Smooth muscle cell (in vitro differentiated cells): ENCODE measurements around the gene MLLT3. TPM values are rescaled to one million over a fixed set of nuclear protein-coding genes. Genes with fewer than 3 reads are reported as not detected.

Source experiments
- DNase-seq: peaks from one replicate; lab custom pipeline; 2025; ENCODE audit not compliant: unreplicated experiment; lab: John Stamatoyannopoulos, UW
- H2AFZ ChIP-seq: fragments of 200-600 bp; sonication (generic); 2 replicates; pipeline ENCODE4 v1.6.0; 2016; ENCODE audit warnings: antibody characterized with exemption, low read depth, mild to moderate bottlenecking
- H3F3A ChIP-seq: fragments of 200-600 bp; sonication (generic); 2 replicates; pipeline ENCODE4 v1.6.0; 2017; ENCODE audit warnings: antibody characterized with exemption, low read depth
- H3K27ac ChIP-seq: fragments of 200-600 bp; sonication (generic); 2 replicates; pipeline ENCODE4 v1.5.1; 2016; ENCODE audit warnings: low read depth, mild to moderate bottlenecking
- H3K27me3 ChIP-seq: fragments of 200-600 bp; sonication (generic); 2 replicates; pipeline ENCODE4 v1.6.1; 2016; ENCODE audit warnings: low read depth, mild to moderate bottlenecking
- H3K36me3 ChIP-seq: fragments of 200-600 bp; sonication (generic); 2 replicates; pipeline ENCODE4 v1.5.1; 2016; ENCODE audit warnings: low read depth
- H3K4me1 ChIP-seq: fragments of 200-600 bp; sonication (generic); 2 replicates; pipeline ENCODE4 v1.5.1; 2016; ENCODE audit warnings: low read depth
- H3K4me2 ChIP-seq: fragments of 200-600 bp; sonication (generic); 2 replicates; pipeline ENCODE4 v1.6.0; 2016; ENCODE audit warnings: mild to moderate bottlenecking
- H3K4me3 ChIP-seq: fragments of 200-600 bp; sonication (generic); 2 replicates; pipeline ENCODE4 v1.5.1; 2016; ENCODE audit warnings: mild to moderate bottlenecking
- H3K79me2 ChIP-seq: fragments of 200-600 bp; sonication (generic); 2 replicates; pipeline ENCODE4 v1.6.0; 2016; ENCODE audit warnings: low read depth, mild to moderate bottlenecking
- H3K9ac ChIP-seq: fragments of 200-600 bp; sonication (generic); 2 replicates; pipeline ENCODE4 v1.6.0; 2016; ENCODE audit warnings: low read depth
- H3K9me3 ChIP-seq: fragments of 200-600 bp; sonication (generic); replicated peaks from 2 replicates; pipeline ENCODE4 v1.5.1; 2016; ENCODE audit warnings: low read depth
- H4K20me1 ChIP-seq: fragments of 200-600 bp; sonication (generic); 2 replicates; pipeline ENCODE4 v1.6.0; 2016; ENCODE audit warnings: low read depth
- CTCF ChIP-seq: fragments of 200-600 bp; sonication (generic); IDR thresholded peaks from 2 replicates; pipeline ENCODE4 v1.5.1; 2017; ENCODE audit warnings: borderline replicate concordance, mild to moderate bottlenecking, antibody characterized with exemption; ENCODE audit not compliant: insufficient read depth, poor library complexity, severe bottlenecking
- WGBS: methylation state at CpG from one replicate; pipeline ENCODE4 v1.1.7; 2016; ENCODE audit warnings: low lambda C conversion rate; 5-methylcytosine and 5-hydroxymethylcytosine counted together
- polyA plus RNA-seq: library from polyadenylated mRNA; unstranded; fragments of >200 nt; fragmentation: Nextera tagmentation; extraction: Ambion mirVana; gene quantifications from 2 replicates; pipeline ENCODE4 v1.2.1, GENCODE V29; 2016
- total RNA-seq: library from RNA; depleted of rRNA; stranded (reverse); fragments of >200 nt; gene quantifications from 2 replicates; pipeline ENCODE4 v1.2.3, GENCODE V29; 2014

MLLT3 gene
- total and polyA plus RNA-seq, 2 experiments from 2014 or later = 21.9 to 29.9 TPM

GRCh38 chr9:20367855-20368254, 254.4 kb downstream of the MLLT3 start:
- peaks cover 7% of the 10 kb centered on the region for H3K4me1 ChIP-seq
- no peak overlapping the region for H3K27ac ChIP-seq
- peaks cover 26% of the 10 kb centered on the region for H3K79me2 ChIP-seq
- no peaks in the 10 kb centered on the region for H3K9me3 ChIP-seq
- 97% methylated on average over 3 of the region's 3 CpGs for WGBS
- H3K36me3 ChIP-seq = no peaks in the 10 kb centered on the region
- H3K4me2 ChIP-seq = no peak overlapping the region
- no peak for DNase-seq
- H3K9ac ChIP-seq = no peak overlapping the region
- no peaks in the 10 kb centered on the region for H3K27me3 ChIP-seq
- H3F3A ChIP-seq = no peaks in the 10 kb centered on the region
- H4K20me1 ChIP-seq = peaks cover 3% of the 10 kb centered on the region
- TF ChIP-seq CTCF = no peak
- no peak overlapping the region for H3K4me3 ChIP-seq
- H2AFZ ChIP-seq = no peak overlapping the region

GRCh38 chr9:20364959-20365358, 257.3 kb downstream of the MLLT3 start:
- Histone ChIP-seq H3K9ac (no peak overlapping the region), H3K4me2 (no peak overlapping the region), H3K4me3 (no peak overlapping the region), H3K27me3 (no peaks in the 10 kb centered on the region), H3K4me1 (peaks cover 7% of the 10 kb centered on the region), H3K79me2 (peaks cover 14% of the 10 kb centered on the region), H3K9me3 (no peaks in the 10 kb centered on the region), H4K20me1 (peaks cover 3% of the 10 kb centered on the region), H3K36me3 (no peaks in the 10 kb centered on the region), H3F3A (no peaks in the 10 kb centered on the region), H3K27ac (no peak overlapping the region), H2AFZ (no peak overlapping the region)
- 90% methylated on average over 3 of the region's 3 CpGs for WGBS
- TF ChIP-seq CTCF = no peak
- no peak for DNase-seq

DNA sequence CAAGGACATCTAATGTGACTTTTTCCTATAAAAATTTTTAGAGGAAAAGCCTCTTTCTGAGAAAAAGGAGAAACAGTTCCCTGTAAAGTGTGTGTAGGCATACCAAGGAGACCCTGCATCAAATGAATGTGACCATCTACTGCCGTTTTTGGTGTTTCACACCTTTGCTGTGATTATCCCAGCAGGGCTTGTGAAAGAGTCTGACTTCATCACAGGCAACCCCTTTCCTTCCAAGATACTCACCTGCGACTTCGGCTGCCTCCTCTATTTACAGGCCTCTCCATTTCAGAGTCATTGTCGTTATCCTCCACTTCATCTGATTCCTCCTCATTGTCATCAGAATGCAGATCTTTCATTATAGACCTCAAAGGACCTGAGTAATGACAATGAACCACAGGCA, 259.1 kb downstream of the MLLT3 start:
- Histone ChIP-seq H3K79me2 (no peaks in the 10 kb centered on the region), H3K27me3 (no peaks in the 10 kb centered on the region), H4K20me1 (peaks cover 3% of the 10 kb centered on the region), H3K4me3 (no peak overlapping the region), H3K36me3 (no peaks in the 10 kb centered on the region), H3K27ac (no peak overlapping the region), H2AFZ (no peak overlapping the region), H3K9ac (no peak overlapping the region), H3K9me3 (no peaks in the 10 kb centered on the region), H3K4me1 (peaks cover 7% of the 10 kb centered on the region), H3F3A (no peaks in the 10 kb centered on the region), H3K4me2 (no peak overlapping the region)
- TF ChIP-seq CTCF = no peak
- no peak for DNase-seq
- 85% methylated on average over 4 of the region's 4 CpGs for WGBS
